Activated CD8-positive, alpha-beta memory T cell treated with anti-CD3 and anti-CD28 coated beads for 36 hours (primary cell): ENCODE data around the gene OAF. TPM values are rescaled to one million over a fixed set of nuclear protein-coding genes. Genes with fewer than 3 reads are reported as not detected.
"Not testable (repeated sequence)": the region's sequence is repeated elsewhere in the genome, so short reads cannot be mapped to it uniquely, and the experiment has no call there.

Experiments
- CTCF ChIA-PET: fragments of 350-600 bp; sonication (Branson Sonifier 250); formaldehyde crosslinking; loops from one replicate; lab custom pipeline; 2021; ENCODE audit warnings: antibody characterized with exemption; lab: Charles Lee
- POLR2A ChIA-PET: fragments of 350-600 bp; sonication (Branson Sonifier 250); formaldehyde crosslinking; loops from one replicate; lab custom pipeline; 2021; ENCODE audit warnings: antibody characterized with exemption; lab: Charles Lee
- total RNA-seq, 2 experiments: library from RNA; stranded (reverse); gene quantifications; one replicate each; pipeline ENCODE4 v1.2.3, GENCODE V29; 2021

The OAF gene
- total RNA-seq, 2 experiments from 2014 or later = 3.6 to 4.8 TPM

GRCh38 chr11:120249279-120250262 lies 38.7 kb downstream of the OAF start:
- POLR2A ChIA-PET = no interaction called here
- CTCF ChIA-PET = interaction anchor here (0.9 to 3.7 kb wide), 4 partner anchors 10 to 54 kb away, joined by 3 to 22 read pairs (median 10); partner anchors contain the start of gene POU2F3

DNA sequence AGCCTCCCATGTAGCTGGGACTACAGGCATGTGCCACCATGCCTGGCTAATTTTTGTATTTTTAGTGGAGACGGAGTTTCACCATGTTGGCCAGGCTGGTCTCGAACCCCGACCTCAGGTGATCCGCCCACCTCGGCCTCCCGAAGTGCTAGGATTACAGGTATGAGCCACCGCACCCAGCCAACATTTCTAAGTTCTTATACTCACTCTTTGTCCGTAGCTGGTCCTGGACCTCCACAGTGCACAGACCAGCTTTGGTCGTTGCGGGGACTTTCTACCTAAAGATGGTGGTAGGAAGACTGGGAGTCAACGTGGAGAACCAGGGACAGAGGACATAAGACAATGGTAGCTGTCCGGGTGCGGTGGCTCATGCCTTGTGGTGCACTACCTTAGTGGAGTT lies 42.5 kb downstream of the OAF start:
- POLR2A ChIA-PET, CTCF ChIA-PET: not testable (repeated sequence)

DNA sequence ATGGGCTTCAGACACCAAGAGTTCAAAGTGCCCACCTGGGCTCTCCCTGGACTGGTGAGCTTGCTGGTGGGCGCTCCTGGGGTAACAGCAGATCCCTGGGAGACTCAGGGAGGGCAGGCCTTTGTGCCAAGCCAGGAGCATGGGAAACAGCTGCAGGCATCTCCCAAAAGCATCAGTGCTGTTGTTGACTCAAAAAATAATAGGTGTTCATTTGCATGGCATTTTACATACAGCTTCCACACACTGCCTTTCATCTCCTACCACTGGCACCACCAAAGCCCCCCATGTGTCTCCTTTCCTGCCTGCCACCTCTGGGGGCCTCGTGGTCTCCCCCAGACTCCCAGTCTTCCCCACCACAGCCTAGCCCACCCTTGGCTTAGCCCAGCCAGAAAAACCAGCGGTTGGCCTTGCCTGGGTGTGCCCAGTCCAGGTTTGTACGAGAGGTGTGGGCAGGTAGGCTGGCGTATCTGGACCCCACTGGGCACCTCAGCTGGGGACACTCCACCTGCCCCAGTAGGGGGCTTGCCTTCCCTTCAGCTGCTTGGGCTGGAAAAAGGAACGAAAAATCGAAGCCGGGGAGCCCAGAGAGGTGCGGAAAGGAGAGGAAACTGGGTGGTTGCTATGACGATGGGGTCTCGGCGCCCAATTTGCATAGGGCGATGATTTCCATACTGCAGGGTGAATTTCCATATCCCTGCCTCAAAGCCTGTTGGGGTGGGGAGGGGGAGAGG lies 44.1 kb downstream of the OAF start:
- ChIA-PET POLR2A (no interaction called here), CTCF (interaction anchor here (1.7 kb wide), 1 partner anchor 48 kb away, joined by 5 read pairs; no protein-coding TSS in a partner anchor)

GRCh38 chr11:120255519-120255866 lies 44.7 kb downstream of the OAF start:
- CTCF ChIA-PET = interaction anchor here (1.7 kb wide), 1 partner anchor 48 kb away, joined by 5 read pairs; no protein-coding TSS in a partner anchor
- POLR2A ChIA-PET = no interaction called here

- CTCF ChIA-PET = interaction anchor here (1.7 kb wide), 1 partner anchor 47 kb away, joined by 5 read pairs; no protein-coding TSS in a partner anchor
- POLR2A ChIA-PET = no interaction called here
These were observed 45.3 kb downstream of the OAF start for GRCh38 chr11:120256178-120256577.

DNA sequence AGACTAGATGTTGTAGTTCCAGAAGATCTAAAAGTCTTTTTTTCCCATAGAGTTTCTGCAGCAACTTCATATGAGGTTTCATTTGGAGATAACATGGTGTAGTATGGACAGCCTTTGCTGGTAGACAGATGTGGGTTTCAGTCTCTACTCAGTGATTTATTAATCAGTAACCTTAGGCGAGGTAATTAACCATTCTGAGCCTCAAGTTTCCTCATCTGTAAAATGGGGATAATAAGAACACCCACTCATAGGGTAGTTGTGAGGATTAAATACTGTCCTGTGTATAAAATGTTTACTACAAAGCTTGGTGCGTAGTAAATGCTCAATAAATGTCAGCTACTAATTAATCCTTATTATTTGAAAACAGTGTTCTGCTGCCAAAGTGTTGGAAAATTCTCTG lies 45.9 kb downstream of the OAF start:
- ChIA-PET CTCF (no interaction called here), POLR2A (no interaction called here)

DNA sequence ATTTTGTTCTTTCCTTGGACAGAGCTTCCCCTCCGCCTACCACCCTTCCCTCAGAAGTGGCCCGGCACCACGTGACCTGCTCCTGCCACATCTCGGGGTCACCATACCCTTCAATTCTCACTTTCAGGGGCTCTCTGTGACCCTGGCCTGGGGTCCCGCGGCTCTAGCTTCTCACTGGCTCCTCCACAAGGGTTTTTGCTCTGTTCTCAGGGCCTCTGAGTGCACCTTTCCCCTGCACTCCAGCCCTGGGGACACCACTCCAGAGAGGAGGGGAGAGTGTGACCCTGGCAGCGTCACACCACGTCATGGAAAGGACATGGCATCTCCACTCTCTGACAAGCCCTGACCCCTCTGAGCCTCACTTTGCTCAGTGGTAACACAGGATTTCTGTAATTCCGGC lies 46.5 kb downstream of the OAF start:
- CTCF ChIA-PET = no interaction called here
- POLR2A ChIA-PET = no interaction called here

DNA sequence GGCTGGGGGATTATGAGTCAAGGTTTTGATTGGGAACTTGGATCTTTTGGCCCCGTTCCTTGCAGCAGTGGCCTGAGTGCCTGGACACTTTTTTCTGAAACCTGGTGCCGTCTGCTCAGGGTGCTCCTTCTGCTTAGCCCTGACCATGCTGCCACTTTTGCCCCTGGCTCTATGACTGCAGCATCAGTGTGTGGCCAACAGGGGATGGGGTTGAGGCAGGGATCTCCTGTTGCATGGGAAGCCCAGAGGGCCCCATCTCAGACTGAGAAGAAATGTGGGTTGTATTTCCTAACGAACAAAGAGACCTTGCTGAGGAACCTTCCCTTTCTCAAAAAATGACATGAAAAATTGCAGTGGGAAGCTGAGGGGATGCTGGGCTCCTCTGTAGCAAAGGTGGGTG lies 47.8 kb downstream of the OAF start:
- ChIA-PET CTCF (no interaction called here), POLR2A (no interaction called here)

DNA sequence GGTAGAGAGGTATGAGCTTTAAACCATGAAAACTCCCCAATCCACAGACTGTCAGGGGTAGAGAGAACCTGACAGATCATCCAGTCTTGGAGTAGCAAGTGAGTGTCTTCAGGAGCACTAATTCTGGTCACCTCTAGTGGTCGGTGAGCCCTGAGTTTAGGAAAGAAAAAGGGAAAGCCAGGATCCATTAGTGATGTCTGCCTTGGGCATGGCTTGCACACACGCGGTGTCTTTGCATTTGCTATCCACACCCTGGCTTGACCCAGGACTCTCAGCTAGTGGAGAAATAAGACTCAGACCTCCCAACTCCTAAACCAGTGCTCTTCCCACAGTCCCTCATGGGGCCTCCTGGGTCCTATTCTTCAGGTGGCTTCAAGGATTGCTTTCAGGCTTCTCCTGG lies 48.4 kb downstream of the OAF start:
- ChIA-PET CTCF (interaction anchor here (1.2 to 1.3 kb wide), 3 partner anchors 24 to 44 kb away, joined by 3 to 4 read pairs (median 3); no protein-coding TSS in a partner anchor), POLR2A (no interaction called here)

GRCh38 chr11:120259988-120260565 lies 49.2 kb downstream of the OAF start:
- POLR2A ChIA-PET = no interaction called here
- CTCF ChIA-PET = interaction anchor here (0.6 to 1.3 kb wide), 4 partner anchors 24 to 91 kb away, joined by 3 to 4 read pairs (median 3); no protein-coding TSS in a partner anchor

DNA sequence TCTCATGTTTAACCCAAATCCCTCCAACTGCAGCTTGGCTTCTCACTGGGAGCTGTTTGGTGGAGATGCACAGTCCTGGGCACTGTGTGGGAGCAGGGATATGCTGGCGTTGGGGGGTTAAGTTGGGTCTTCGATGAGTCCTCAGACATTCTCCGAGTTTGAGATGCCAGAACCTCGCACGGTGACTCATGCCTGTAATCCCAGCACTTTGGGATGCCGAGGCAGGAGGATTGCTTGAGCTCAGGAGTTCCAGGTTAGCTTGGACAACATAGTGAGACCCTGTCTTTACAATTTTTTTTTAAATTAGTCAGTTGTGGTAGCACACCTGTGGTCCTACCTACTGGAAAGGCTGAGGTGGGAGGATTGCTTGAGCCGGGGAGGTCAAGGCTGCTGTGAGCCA lies 49.8 kb downstream of the OAF start:
- ChIA-PET POLR2A (no interaction called here), CTCF (interaction anchor here (0.6 to 1.3 kb wide), 3 partner anchors 25 to 92 kb away, joined by 3 to 4 read pairs (median 3); no protein-coding TSS in a partner anchor)

- ChIA-PET CTCF (no interaction called here), POLR2A (no interaction called here)
These were observed 50.5 kb downstream of the OAF start for GRCh38 chr11:120261321-120261720.

- ChIA-PET CTCF (no interaction called here), POLR2A (no interaction called here)
These were observed 51.1 kb downstream of the OAF start for GRCh38 chr11:120261931-120262330.

DNA sequence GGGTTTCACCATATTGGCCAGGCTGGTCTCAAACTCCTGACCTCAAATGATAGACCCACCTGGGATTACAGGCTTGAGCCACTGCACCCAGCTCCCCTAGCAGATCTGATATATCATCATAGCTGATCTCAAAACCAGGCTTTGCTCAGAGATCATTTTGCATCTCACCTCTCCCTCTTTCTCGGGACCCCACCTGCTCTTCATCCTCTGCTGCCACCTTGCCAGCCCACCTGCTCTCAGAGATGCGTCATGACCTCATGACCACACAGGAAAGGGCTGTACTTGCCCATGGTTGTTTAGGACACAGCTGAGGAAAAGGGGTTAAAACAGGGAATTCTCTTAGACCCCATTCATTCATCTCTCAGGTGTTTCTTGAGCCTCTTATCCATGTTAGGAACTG lies 56.5 kb downstream of the OAF start:
- ChIA-PET CTCF (no interaction called here), POLR2A (no interaction called here)

DNA sequence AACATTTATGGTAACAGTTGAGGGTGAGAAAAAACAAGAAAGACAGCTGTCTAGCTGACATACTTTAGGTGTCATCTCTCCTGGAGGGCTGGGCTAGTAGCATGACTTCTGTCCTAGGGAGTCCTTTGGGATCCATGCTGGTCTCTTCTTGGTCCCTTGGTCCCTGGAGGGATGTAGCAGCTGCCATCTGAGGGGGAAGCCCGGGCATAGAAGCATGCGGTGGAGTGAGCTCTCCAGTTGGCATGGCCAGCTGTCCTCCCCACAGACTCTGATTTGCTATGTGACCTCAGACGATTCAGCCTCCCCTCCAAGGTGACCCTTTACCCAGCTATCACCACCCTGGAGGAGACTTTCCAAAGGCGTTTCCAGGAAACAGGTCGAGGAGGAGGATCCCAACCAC lies 57.9 kb downstream of the OAF start:
- CTCF ChIA-PET = interaction anchor here (1.6 kb wide), 1 partner anchor 33 kb away, joined by 5 read pairs; no protein-coding TSS in a partner anchor
- POLR2A ChIA-PET = no interaction called here

DNA sequence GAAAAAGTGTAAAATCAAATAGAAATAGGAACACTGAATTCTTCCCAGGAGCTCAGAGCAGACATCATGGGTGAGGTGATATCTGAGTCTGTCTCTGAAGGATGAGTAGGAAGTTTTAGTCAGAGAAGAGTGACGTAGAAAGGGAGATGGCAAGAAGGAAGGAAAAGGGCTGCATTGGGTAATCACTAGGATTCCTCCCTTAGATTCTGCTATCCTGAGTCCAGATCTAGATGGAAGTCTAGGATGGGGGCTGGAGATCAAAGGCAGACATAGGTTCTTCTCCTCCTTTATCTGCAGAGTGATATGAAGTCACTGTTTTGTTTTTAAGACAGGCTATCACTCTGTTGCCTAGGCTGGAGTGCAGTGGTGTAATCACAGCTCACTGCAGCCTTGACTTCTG lies 59.6 kb downstream of the OAF start:
- ChIA-PET POLR2A (no interaction called here), CTCF (no interaction called here)

- CTCF ChIA-PET = no interaction called here
- POLR2A ChIA-PET = no interaction called here
These were observed 60.8 kb downstream of the OAF start for GRCh38 chr11:120271672-120272071.

- POLR2A ChIA-PET = no interaction called here
These were observed 61.5 kb downstream of the OAF start for GRCh38 chr11:120272303-120272702.

GRCh38 chr11:120273432-120273831 lies 62.6 kb downstream of the OAF start:
- ChIA-PET CTCF (no interaction called here), POLR2A (no interaction called here)

More at GRCh38 chr11:120272303-120272702, 61.5 kb downstream of the OAF start:
- CTCF ChIA-PET = no interaction called here

GRCh38 chr11:120273956-120274355 lies 63.1 kb downstream of the OAF start:
- CTCF ChIA-PET, POLR2A ChIA-PET: not testable (repeated sequence)
